Upper lobe of left lung (tissue), 6 donors: ENCODE data around the gene MAD1L1. TPM values are rescaled to one million over a fixed set of nuclear protein-coding genes. Genes with fewer than 3 reads are reported as not detected.

Experiments used
- ATAC-seq, 2 donors: fragments of 200-7000 bp; cut with Tn5 transposase; one replicate each; pipeline ENCODE4 v1.9.1; 2022; ENCODE audit warnings: mild to moderate bottlenecking in 2 of 2, moderate library complexity in 2 of 2; ENCODE audit not compliant: low FRiP score in 2 of 2
- DNase-seq, 2 donors: peaks; one replicate each; pipeline ENCODE4 v3.0.0-alpha.2; 2019 to 2020
- H3K27ac ChIP-seq, 4 donors: fragments of 200-600 bp; sonication (generic); one replicate each; pipeline ENCODE4 v1.5.1; 2016 to 2019
- H3K27me3 ChIP-seq, 4 donors: fragments of 200-600 bp; sonication (generic); one replicate each; pipeline ENCODE4 v1.5.1; 2017 to 2019
- H3K36me3 ChIP-seq, 4 donors: fragments of 200-600 bp; sonication (generic); one replicate each; pipeline ENCODE4 v1.5.1; 2016 to 2019
- H3K4me1 ChIP-seq, 4 donors: fragments of 200-600 bp; sonication (generic); one replicate each; pipeline ENCODE4 v1.5.1; 2018 to 2019
- H3K4me3 ChIP-seq, 4 donors: fragments of 200-600 bp; sonication (generic); one replicate each; pipeline ENCODE4 v1.5.1; 2017 to 2019; ENCODE audit warnings: mild to moderate bottlenecking in 2 of 4, moderate library complexity in 1 of 4
- H3K9me3 ChIP-seq, 4 donors: fragments of 200-600 bp; sonication (generic); one replicate each; pipeline ENCODE4 v1.5.1; 2018 to 2019
- EP300 ChIP-seq, 4 donors: sonication (generic); formaldehyde crosslinking; IDR thresholded peaks; one replicate each; pipeline ENCODE4 v1.5.1; 2017; ENCODE audit warnings: antibody characterized with exemption in 4 of 4, control low read depth in 2 of 4
- POLR2A ChIP-seq, 4 donors: fragments of 450-650 bp; IDR thresholded peaks; one replicate each; pipeline ENCODE4 v1.5.1; 2016 to 2017; ENCODE audit warnings: antibody characterized with exemption in 4 of 4, mild to moderate bottlenecking in 2 of 4
- POLR2AphosphoS5 ChIP-seq, 2 donors: sonication (generic); formaldehyde crosslinking; IDR thresholded peaks; one replicate each; pipeline ENCODE4 v1.5.1; 2017; ENCODE audit warnings: antibody characterized with exemption in 2 of 2
- WGBS, 2 donors: methylation state at CpG; one replicate each; pipeline ENCODE4 v1.1.5; 2017 to 2018; 5-methylcytosine and 5-hydroxymethylcytosine counted together
- total RNA-seq, 6 donors: library from RNA; depleted of rRNA in 4 of 6; stranded (reverse); fragments of >200 nt in 4 of 6; gene quantifications; one replicate each; pipeline versions ENCODE4 v1.1.0 to v1.2.1, GENCODE V29; 2016 to 2021
- TF ChIP-seq, protein P1 (sequence below), 6 experiments: fragments of 450-650 bp in 4 of 6; fragments of 200-600 bp in 2 of 6; sonication (generic) in 2 of 6; IDR thresholded peaks; one replicate each; pipeline ENCODE4 v1.5.1; 2016 to 2019; ENCODE audit warnings: antibody characterized with exemption in 6 of 6
- donor health status: DM: no; HTN: no; CAD: no; lungs with moderate emphysema.
- donor health status: DM: no; HTN: yes; CAD: no; lungs with severe emphysema.

The MAD1L1 gene
- total RNA-seq, 6 donors from 2014 or later, result 40.6 to 364 (median 65.6) TPM

DNA sequence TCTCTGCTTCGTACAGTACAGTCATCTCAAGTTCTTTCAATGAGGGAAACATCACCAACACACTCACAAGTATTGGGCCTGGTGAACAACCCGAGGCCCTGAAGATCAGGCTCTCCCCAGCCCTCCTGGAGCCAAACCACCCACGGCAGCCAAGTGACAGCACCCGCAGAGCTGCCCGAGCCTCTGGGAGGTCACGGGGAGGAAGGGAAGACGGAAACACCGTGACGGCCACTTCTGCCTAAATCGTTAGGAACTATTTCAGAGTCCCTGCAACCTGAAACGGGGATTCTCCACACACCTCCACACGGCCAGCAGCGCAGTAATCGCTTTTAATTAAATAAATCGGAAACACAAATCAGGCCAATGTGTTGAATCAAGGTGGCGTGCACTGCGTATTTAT lies 222.6 kb downstream of the MAD1L1 start:
- Histone ChIP-seq H3K27ac (no peak overlapping the region), H3K9me3 (no peaks in the 10 kb centered on the region), H3K36me3 (peaks cover 0 to 22% (median 4%) of the 10 kb centered on the region in 4 donors), H3K4me3 (no peak overlapping the region), H3K27me3 (no peaks in the 10 kb centered on the region), H3K4me1 (no peaks in the 10 kb centered on the region)
- DNase-seq (peak in 1 of 2 donors; percentile 29), ATAC-seq (no peak)
- WGBS, 2 donors, result 90 to 94% methylated on average over 17 of the region's 17 CpGs
- TF ChIP-seq POLR2A (IDR thresholded peaks at IDR 0.05) (no peak), EP300 (IDR thresholded peaks at IDR 0.05) (no peak), POLR2AphosphoS5 (IDR thresholded peaks at IDR 0.05) (no peak)
- TF ChIP-seq, protein P1, sequence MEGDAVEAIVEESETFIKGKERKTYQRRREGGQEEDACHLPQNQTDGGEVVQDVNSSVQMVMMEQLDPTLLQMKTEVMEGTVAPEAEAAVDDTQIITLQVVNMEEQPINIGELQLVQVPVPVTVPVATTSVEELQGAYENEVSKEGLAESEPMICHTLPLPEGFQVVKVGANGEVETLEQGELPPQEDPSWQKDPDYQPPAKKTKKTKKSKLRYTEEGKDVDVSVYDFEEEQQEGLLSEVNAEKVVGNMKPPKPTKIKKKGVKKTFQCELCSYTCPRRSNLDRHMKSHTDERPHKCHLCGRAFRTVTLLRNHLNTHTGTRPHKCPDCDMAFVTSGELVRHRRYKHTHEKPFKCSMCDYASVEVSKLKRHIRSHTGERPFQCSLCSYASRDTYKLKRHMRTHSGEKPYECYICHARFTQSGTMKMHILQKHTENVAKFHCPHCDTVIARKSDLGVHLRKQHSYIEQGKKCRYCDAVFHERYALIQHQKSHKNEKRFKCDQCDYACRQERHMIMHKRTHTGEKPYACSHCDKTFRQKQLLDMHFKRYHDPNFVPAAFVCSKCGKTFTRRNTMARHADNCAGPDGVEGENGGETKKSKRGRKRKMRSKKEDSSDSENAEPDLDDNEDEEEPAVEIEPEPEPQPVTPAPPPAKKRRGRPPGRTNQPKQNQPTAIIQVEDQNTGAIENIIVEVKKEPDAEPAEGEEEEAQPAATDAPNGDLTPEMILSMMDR (IDR thresholded peaks at IDR 0.05), result no peak

DNA sequence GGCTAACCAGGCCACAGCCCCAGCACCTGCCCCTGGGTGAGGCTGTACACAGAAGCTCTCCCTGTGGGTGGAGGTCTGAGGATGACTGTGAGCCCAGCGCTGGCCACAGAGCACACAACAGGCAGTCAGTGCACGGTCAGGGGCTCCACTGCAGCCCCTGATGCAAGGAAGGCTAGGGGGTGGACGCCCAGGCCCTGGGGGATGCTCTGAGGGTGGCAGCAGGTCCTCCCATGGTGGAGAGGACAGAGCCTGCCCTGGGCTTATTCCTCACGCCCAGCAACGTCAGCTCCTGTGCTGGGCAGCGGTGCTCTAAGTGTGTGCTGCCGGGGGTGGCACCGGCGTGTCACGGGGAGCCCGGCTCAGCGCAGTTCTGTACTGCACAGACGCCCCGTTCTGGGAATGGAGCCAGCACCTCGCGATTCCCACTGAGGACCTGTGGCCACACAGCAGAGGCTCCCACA lies 223.2 kb downstream of the MAD1L1 start:
- no peak overlapping the region for H3K27ac ChIP-seq
- ATAC-seq (no peak), DNase-seq (peak in 1 of 2 donors; percentile 59)
- TF ChIP-seq, protein P1 (IDR thresholded peaks at IDR 0.05), result no peak
- no peak for TF ChIP-seq POLR2AphosphoS5 (IDR thresholded peaks at IDR 0.05)
- TF ChIP-seq EP300 (IDR thresholded peaks at IDR 0.05), result no peak
- TF ChIP-seq POLR2A (IDR thresholded peaks at IDR 0.05), result no peak
- no peaks in the 10 kb centered on the region for H3K9me3 ChIP-seq
- H3K4me1 ChIP-seq, result no peaks in the 10 kb centered on the region
- no peak overlapping the region for H3K4me3 ChIP-seq
- 90 to 91% methylated on average over 9 to 16 of the region's 16 CpGs for WGBS, 2 donors
- H3K27me3 ChIP-seq, result no peaks in the 10 kb centered on the region
- H3K36me3 ChIP-seq, result peaks cover 0 to 22% (median 4%) of the 10 kb centered on the region in 4 donors

DNA sequence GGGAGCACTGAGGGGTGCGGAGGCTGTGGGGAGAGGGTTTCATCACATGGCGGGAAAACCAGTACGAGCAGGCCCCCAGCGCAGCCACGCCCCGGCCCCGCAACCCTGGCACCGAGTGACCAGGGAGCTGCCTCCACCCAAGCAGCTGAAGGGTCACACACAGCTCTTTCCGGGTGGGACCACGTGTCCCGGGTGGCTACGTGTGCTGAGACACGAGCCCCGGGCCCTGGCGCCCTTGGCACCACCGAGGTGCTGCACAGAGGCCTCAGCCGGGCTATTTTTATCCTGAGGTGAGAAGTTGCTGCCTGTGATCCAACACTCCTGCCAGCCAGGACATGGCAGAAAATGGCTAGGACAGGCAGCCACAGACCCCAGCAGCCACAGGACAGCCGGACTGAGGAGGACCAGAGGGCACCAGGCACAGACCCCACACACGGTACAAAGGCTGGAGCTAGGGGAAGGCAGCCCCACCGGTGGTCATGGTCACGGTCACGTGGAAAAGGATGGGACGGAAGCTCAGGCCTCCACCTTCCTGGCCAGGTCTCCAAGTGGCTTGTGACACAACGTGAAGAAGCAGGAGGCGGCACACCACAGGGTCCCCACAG lies 223.7 kb downstream of the MAD1L1 start:
- Histone ChIP-seq H3K27me3 (no peaks in the 10 kb centered on the region), H3K4me3 (no peak overlapping the region), H3K9me3 (no peaks in the 10 kb centered on the region), H3K27ac (no peak overlapping the region), H3K4me1 (no peaks in the 10 kb centered on the region), H3K36me3 (peaks cover 0 to 19% (median 5%) of the 10 kb centered on the region in 4 donors)
- ATAC-seq, result no peak
- no peak for TF ChIP-seq POLR2A (IDR thresholded peaks at IDR 0.05)
- TF ChIP-seq, protein P1 (IDR thresholded peaks at IDR 0.05), result no peak
- no peak for TF ChIP-seq EP300 (IDR thresholded peaks at IDR 0.05)
- TF ChIP-seq POLR2AphosphoS5 (IDR thresholded peaks at IDR 0.05), result no peak
- peak; percentile 17 to 69 for DNase-seq
- whole genome bisulfite sequencing, 2 donors, result 89 to 94% methylated on average over 20 to 25 of the region's 25 CpGs

- no peak for ATAC-seq
- TF ChIP-seq, protein P1 (IDR thresholded peaks at IDR 0.05), result no peak
- TF ChIP-seq POLR2AphosphoS5 (IDR thresholded peaks at IDR 0.05) (no peak), POLR2A (IDR thresholded peaks at IDR 0.05) (no peak), EP300 (IDR thresholded peaks at IDR 0.05) (no peak)
- no peaks in the 10 kb centered on the region for H3K4me1 ChIP-seq
- no peaks in the 10 kb centered on the region for H3K27me3 ChIP-seq
- no peak overlapping the region for H3K27ac ChIP-seq
- 89 to 91% methylated on average over 15 to 26 of the region's 28 CpGs for WGBS, 2 donors
- peaks cover 0 to 12% (median 4%) of the 10 kb centered on the region in 4 donors for H3K36me3 ChIP-seq
- peak; percentile 19 to 60 for DNase-seq
- no peaks in the 10 kb centered on the region for H3K9me3 ChIP-seq
- H3K4me3 ChIP-seq, result no peak overlapping the region
Observed at GRCh38 chr7:2008101-2008935, 224.4 kb downstream of the MAD1L1 start.
